Neutrophil (primary cell): ENCODE data around the gene NEUROG1.

Experiments used
- H3K27ac ChIP-seq: fragments of 200-600 bp; sonication (generic); 2 replicates; pipeline ENCODE4 v1.5.1; 2016; ENCODE audit warnings: mild to moderate bottlenecking, moderate library complexity
- H3K27me3 ChIP-seq: fragments of 200-600 bp; sonication (generic); 2 replicates; pipeline ENCODE4 v1.6.0; 2016; ENCODE audit warnings: mild to moderate bottlenecking
- H3K36me3 ChIP-seq: fragments of 200-600 bp; sonication (generic); 2 replicates; pipeline ENCODE4 v1.5.1; 2017
- H3K4me1 ChIP-seq, 2 experiments: fragments of 200-600 bp in 1 of 2; sonication (generic) in 1 of 2; 1 replicate in 1 of 2; 2 replicates in 1 of 2; pipeline versions ENCODE4 v1.5.1 to v1.6.1; 2013 to 2016; ENCODE audit warnings: low read depth in 1 of 2, low read length in 1 of 2, mild to moderate bottlenecking in 1 of 2, moderate library complexity in 1 of 2; ENCODE audit not compliant: control insufficient read depth in 1 of 2, insufficient read depth in 1 of 2
- H3K4me3 ChIP-seq, 2 experiments: fragments of 200-600 bp in 1 of 2; sonication (generic) in 1 of 2; 1 replicate in 1 of 2; 2 replicates in 1 of 2; pipeline ENCODE4 v1.5.1; 2013 to 2016; ENCODE audit warnings: low read depth in 1 of 2, low read length in 1 of 2, mild to moderate bottlenecking in 1 of 2, moderate library complexity in 1 of 2
- H3K9me3 ChIP-seq: fragments of 200-600 bp; sonication (generic); 2 replicates; pipeline ENCODE4 v1.5.1; 2016
- TF ChIP-seq, protein P1 (sequence below): fragments of 200-600 bp; sonication (generic); IDR thresholded peaks from 2 replicates; pipeline ENCODE4 v1.5.1; 2016; ENCODE audit warnings: antibody characterized with exemption

Gene NEUROG1

DNA sequence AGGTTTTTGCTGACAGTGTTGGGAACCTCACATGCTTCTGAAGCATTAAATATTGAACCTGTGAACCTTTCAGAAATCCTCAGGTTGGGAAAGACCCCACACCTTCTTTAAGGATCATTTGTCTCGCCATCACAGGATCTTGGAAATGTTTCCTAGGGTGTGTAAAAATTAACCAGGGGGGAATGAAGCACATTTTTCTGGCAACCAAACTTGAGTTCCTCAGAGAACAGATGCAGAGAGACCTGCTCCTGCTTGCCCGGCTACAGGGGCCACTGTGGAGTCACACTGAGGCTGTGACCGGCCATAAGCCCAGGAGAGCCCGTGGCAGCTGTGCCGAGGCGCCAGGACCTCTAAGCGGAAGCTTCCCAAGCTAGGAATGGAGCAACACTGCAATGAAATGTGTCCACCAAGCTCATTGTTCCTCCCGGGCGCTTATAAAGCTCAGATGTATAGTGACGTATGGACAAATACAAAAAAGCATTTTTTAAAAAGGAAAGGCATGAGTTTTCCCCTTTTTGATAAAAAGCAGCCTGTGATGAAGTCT lies 35.4 kb upstream of the NEUROG1 start:
- TF ChIP-seq, protein P1, sequence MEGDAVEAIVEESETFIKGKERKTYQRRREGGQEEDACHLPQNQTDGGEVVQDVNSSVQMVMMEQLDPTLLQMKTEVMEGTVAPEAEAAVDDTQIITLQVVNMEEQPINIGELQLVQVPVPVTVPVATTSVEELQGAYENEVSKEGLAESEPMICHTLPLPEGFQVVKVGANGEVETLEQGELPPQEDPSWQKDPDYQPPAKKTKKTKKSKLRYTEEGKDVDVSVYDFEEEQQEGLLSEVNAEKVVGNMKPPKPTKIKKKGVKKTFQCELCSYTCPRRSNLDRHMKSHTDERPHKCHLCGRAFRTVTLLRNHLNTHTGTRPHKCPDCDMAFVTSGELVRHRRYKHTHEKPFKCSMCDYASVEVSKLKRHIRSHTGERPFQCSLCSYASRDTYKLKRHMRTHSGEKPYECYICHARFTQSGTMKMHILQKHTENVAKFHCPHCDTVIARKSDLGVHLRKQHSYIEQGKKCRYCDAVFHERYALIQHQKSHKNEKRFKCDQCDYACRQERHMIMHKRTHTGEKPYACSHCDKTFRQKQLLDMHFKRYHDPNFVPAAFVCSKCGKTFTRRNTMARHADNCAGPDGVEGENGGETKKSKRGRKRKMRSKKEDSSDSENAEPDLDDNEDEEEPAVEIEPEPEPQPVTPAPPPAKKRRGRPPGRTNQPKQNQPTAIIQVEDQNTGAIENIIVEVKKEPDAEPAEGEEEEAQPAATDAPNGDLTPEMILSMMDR, result no peak
- no peak overlapping the region for H3K27ac ChIP-seq
- peaks cover 38% of the 10 kb centered on the region for H3K27me3 ChIP-seq
- no peak overlapping the region for H3K4me3 ChIP-seq
- no peaks in the 10 kb centered on the region for H3K36me3 ChIP-seq
- H3K4me1 ChIP-seq, result no peaks in the 10 kb centered on the region
- H3K9me3 ChIP-seq, result no peaks in the 10 kb centered on the region

DNA sequence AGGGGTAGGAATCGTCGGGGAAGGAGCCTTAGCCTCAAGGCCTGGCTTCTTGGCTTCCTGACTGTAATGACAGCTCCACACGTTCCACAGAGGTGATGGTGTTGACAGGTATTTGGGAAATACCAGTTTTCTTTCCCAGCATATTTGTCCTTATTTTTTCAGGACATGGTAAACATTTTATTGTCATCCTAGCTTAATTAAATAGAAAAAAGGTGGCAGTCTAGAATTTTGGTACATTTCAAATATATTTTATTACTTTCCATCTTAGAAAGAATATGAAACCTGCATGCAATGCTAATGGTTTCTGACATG lies 34.6 kb upstream of the NEUROG1 start:
- H3K36me3 ChIP-seq, result no peaks in the 10 kb centered on the region

DNA sequence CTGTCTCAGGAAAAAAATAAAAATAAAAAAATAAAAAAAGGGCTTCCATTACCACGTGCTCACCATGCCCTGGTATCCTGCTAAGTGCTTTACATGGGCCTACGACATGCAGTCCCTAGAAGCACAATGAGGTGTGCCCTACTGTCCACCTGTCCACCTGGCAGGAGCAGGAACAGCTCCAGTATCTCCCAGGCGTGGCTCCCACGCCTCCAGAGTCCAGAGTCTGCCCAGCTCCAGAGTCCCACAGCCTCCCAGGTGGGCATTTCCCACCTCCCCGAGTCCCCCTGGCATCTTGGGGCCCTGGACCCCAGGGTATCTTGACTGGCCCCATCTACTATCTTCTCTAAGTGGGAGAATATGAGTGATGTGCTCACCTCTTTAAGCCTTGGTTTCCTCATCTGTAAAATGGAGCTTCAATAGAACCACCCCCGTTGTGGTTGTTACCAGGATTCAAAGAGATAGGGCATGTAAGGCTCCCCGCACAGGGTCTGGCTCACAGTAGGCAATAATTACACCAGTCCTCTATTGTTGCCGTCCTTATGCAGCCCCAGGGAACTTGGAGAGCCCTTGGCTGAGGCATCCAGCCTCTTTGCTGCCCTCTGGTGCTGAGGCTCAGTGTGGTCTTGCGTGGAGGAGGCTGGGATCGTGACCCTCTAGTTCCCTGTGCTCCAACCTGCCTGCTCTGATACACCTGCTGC lies 34.1 kb upstream of the NEUROG1 start:
- TF ChIP-seq, protein P1, result no peak
- Histone ChIP-seq H3K4me3 (no peak overlapping the region), H3K9me3 (no peaks in the 10 kb centered on the region), H3K27me3 (peaks cover 36% of the 10 kb centered on the region), H3K4me1 (no peaks in the 10 kb centered on the region), H3K36me3 (no peaks in the 10 kb centered on the region), H3K27ac (no peak overlapping the region)

More for the DNA sequence above, 34.6 kb upstream of the NEUROG1 start:
- H3K4me1 ChIP-seq, result no peaks in the 10 kb centered on the region
- no peak overlapping the region for H3K27ac ChIP-seq
- H3K9me3 ChIP-seq, result no peaks in the 10 kb centered on the region
- H3K27me3 ChIP-seq, result peaks cover 36% of the 10 kb centered on the region
- TF ChIP-seq, protein P1, result no peak
- H3K4me3 ChIP-seq, result no peak overlapping the region

DNA sequence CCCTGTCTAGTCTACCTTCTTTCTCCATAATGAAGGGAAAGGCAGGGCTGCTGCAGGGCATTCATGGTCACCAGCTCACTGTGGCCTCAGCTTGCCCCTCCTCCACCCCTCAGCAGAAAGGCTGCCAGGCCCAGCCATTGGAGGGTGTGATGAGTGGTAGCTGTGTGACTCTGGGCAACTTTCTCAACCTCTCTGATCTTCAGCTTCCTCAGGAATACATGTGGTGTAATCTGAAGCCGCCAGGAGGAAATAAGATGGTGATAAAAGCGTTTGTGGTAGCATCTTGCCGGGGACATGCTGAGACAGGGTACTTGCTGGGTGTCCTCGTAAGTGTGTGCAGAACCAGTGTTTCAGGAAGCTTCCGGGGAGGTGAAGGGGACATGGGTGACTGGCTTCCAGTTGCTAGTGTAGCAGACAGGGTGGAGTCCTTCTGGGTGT lies 33.2 kb upstream of the NEUROG1 start:
- TF ChIP-seq, protein P1, result no peak
- Histone ChIP-seq H3K27me3 (peaks cover 38% of the 10 kb centered on the region), H3K27ac (no peak overlapping the region), H3K4me1 (no peaks in the 10 kb centered on the region), H3K9me3 (no peaks in the 10 kb centered on the region), H3K4me3 (no peak overlapping the region), H3K36me3 (no peaks in the 10 kb centered on the region)

DNA sequence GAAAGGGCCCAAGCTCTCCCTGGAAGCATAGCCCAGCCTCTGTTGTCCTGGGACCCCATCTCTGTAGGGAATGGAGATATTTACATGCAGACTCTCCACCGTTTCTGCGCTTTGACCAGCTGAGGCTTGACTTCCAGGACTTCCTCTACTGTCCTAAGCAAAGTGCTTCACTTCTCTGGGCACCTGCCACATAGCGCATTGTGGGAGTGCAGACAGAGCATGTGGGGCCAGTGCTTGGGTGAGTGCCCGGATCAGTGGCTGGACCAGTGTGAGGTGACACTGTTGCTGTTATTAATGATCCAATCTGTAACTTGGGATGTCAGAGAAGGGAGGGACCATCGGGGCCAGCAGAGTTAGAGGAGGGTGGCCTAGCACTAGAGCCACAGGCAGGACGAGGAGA lies 32.5 kb upstream of the NEUROG1 start:
- Histone ChIP-seq H3K4me3 (no peak overlapping the region), H3K27ac (no peak overlapping the region), H3K27me3 (peaks cover 41% of the 10 kb centered on the region), H3K4me1 (no peaks in the 10 kb centered on the region), H3K9me3 (no peaks in the 10 kb centered on the region), H3K36me3 (no peaks in the 10 kb centered on the region)
- TF ChIP-seq, protein P1, result no peak
